Measurements from ENCODE around the gene SMS.

- TF ChIP-seq CTCF (optimal IDR thresholded peaks at IDR 0.05 in 1 of 3, IDR thresholded peaks at IDR 0.05 in 1 of 3, conservative IDR thresholded peaks at IDR 0.05 in 1 of 3; ENCODE audit: extremely low read depth in 1 of 3, insufficient read depth in 2 of 3, low read length in 3 of 3), result no peak
- no peak for TF ChIP-seq EZH2 (IDR thresholded peaks at IDR 0.05; ENCODE audit: low read length)
Measured at GRCh38 chrX:21956783-21957182, 16.3 kb downstream of the SMS start.
